Liver (tissue), 9 donors: ENCODE measurements around the gene ANKRD28. TPM values are rescaled to one million over a fixed set of nuclear protein-coding genes. Genes with fewer than 3 reads are reported as not detected.

Source experiments
- DNase-seq: peaks from one replicate; pipeline ENCODE4 v3.0.0-alpha.2; 2017; ENCODE audit warnings: low spot score
- H3K27ac ChIP-seq, 2 donors: one replicate each; pipeline ENCODE4 v1.7.0; 2013; ENCODE audit warnings: inconsistent platforms in 2 of 2, low read length in 2 of 2, control low read depth in 1 of 2, low read depth in 1 of 2, mild to moderate bottlenecking in 1 of 2
- H3K27me3 ChIP-seq, 4 donors: one replicate each; pipeline versions ENCODE4 v1.6.1 to v1.7.0; 2013; ENCODE audit warnings: low read length in 3 of 4, inconsistent platforms in 1 of 4, mild to moderate bottlenecking in 1 of 4, moderate library complexity in 1 of 4; ENCODE audit not compliant: control insufficient read depth in 4 of 4, insufficient read depth in 4 of 4
- H3K36me3 ChIP-seq, 4 donors: one replicate each; pipeline versions ENCODE4 v1.6.1 to v1.7.0; 2013; ENCODE audit warnings: low read length in 3 of 4, mild to moderate bottlenecking in 3 of 4, low read depth in 1 of 4, moderate library complexity in 1 of 4; ENCODE audit not compliant: control insufficient read depth in 4 of 4, insufficient read depth in 3 of 4
- H3K4me1 ChIP-seq, 4 donors: one replicate each; pipeline versions ENCODE4 v1.6.1 to v1.7.0; 2013; ENCODE audit warnings: low read length in 3 of 4, mild to moderate bottlenecking in 3 of 4, moderate library complexity in 1 of 4; ENCODE audit not compliant: control insufficient read depth in 4 of 4, insufficient read depth in 4 of 4
- H3K4me3 ChIP-seq, 3 donors: one replicate each; pipeline versions ENCODE4 v1.6.1 to v1.7.0; 2013; ENCODE audit warnings: low read length in 3 of 3, control low read depth in 1 of 3, low read depth in 1 of 3, mild to moderate bottlenecking in 1 of 3
- H3K9ac ChIP-seq, 2 donors: one replicate each; pipeline ENCODE4 v1.7.0; 2013; ENCODE audit warnings: low read length in 2 of 2, mild to moderate bottlenecking in 2 of 2, moderate library complexity in 2 of 2, control low read depth in 1 of 2, low read depth in 1 of 2
- H3K9me3 ChIP-seq, 4 donors: one replicate each; pipeline versions ENCODE4 v1.6.1 to v1.7.0; 2013; ENCODE audit warnings: low read length in 3 of 4; ENCODE audit not compliant: control insufficient read depth in 4 of 4
- ATF3 ChIP-seq: IDR thresholded peaks from 2 replicates; pipeline ENCODE4 v1.6.1; 2016; ENCODE audit warnings: antibody characterized with exemption
- CTCF ChIP-seq: fragments of 150-350 bp; IDR thresholded peaks from 2 replicates; pipeline ENCODE4 v1.5.1; 2017; ENCODE audit warnings: improper control_type of control experiment, low read depth, low read length; ENCODE audit not compliant: missing input control
- FOXA1 ChIP-seq: IDR thresholded peaks from 2 replicates; pipeline ENCODE4 v1.6.1; 2016; ENCODE audit warnings: antibody characterized with exemption
- HNF4G ChIP-seq: IDR thresholded peaks from 2 replicates; pipeline ENCODE4 v1.6.1; 2016; ENCODE audit warnings: antibody characterized with exemption
- MAX ChIP-seq: IDR thresholded peaks from 2 replicates; pipeline ENCODE4 v1.6.1; 2016; ENCODE audit warnings: antibody characterized with exemption
- RAD21 ChIP-seq, 2 donors: IDR thresholded peaks; 2 replicates each; pipeline ENCODE4 v1.6.1; 2016; ENCODE audit warnings: antibody characterized with exemption in 2 of 2, mild to moderate bottlenecking in 2 of 2
- REST ChIP-seq: IDR thresholded peaks from 2 replicates; pipeline ENCODE4 v1.6.1; 2016; ENCODE audit warnings: antibody characterized with exemption, mild to moderate bottlenecking
- SP1 ChIP-seq: IDR thresholded peaks from 2 replicates; pipeline ENCODE4 v1.6.1; 2018; ENCODE audit warnings: antibody characterized with exemption, mild to moderate bottlenecking
- YY1 ChIP-seq: IDR thresholded peaks from 2 replicates; pipeline ENCODE4 v1.6.1; 2016; ENCODE audit warnings: antibody characterized with exemption, mild to moderate bottlenecking
- ZBTB33 ChIP-seq: IDR thresholded peaks from 2 replicates; pipeline ENCODE4 v1.6.1; 2016; ENCODE audit warnings: antibody characterized with exemption
- WGBS: extraction: QIAGEN DNeasy Blood & Tissue Kit; methylation state at CpG from one replicate; pipeline ENCODE4 v1.1.7; 2013; 5-methylcytosine and 5-hydroxymethylcytosine counted together
- polyA plus RNA-seq, 2 donors: library from polyadenylated mRNA; stranded (reverse) in 1 of 2; unstranded in 1 of 2; fragments of 200-250 nt in 1 of 2; fragments of >200 nt in 1 of 2; fragmentation: Nextera tagmentation in 1 of 2; extraction: Ambion mirVana in 1 of 2; gene quantifications; one replicate each; pipeline versions ENCODE4 v1.2.1 to v1.2.3, GENCODE V29; 2013 to 2015
- total RNA-seq, 2 donors: library from RNA; depleted of rRNA; stranded (reverse); fragments of >200 nt; gene quantifications; one replicate each; pipeline ENCODE4 v1.2.3, GENCODE V29; 2014
- donor health status: healthy.
- donor health status: healthy.
- donor health status: healthy.
- donor health status: healthy.
- donor health status: healthy.

ANKRD28 gene
- total and polyA plus RNA-seq, 4 donors, result 9.2 to 39.1 (median 16.8) TPM

- no peak for DNase-seq
- Histone ChIP-seq H3K27me3 (no peaks in the 10 kb centered on the region), H3K36me3 (peaks cover 4 to 39% (median 14%) of the 10 kb centered on the region in 4 donors), H3K4me3 (no peak overlapping the region), H3K27ac (no peak overlapping the region), H3K4me1 (no peaks in the 10 kb centered on the region), H3K9me3 (no peaks in the 10 kb centered on the region), H3K9ac (no peak overlapping the region)
- TF ChIP-seq RAD21 (IDR thresholded peaks at IDR 0.05) (peak in 1 of 2 donors; percentile 35), YY1 (no peak), MAX (no peak)
- WGBS, result 57% methylated on average over 1 of the region's 1 CpG
Observed at GRCh38 chr3:15693355-15693754, 104.4 kb downstream of the ANKRD28 start.

- DNase-seq, result no peak
- H3K27me3 ChIP-seq, result no peaks in the 10 kb centered on the region
- no peak overlapping the region for H3K4me3 ChIP-seq
- TF ChIP-seq CTCF (no peak), YY1 (no peak), ATF3 (no peak), REST (no peak), MAX (no peak), SP1 (no peak), HNF4G (no peak)
- no peak overlapping the region for H3K9ac ChIP-seq
- WGBS, result 97% methylated on average over 5 of the region's 5 CpGs
- H3K36me3 ChIP-seq, result peaks cover 6 to 53% (median 14%) of the 10 kb centered on the region in 4 donors
- H3K4me1 ChIP-seq, result no peaks in the 10 kb centered on the region
- H3K27ac ChIP-seq, result no peak overlapping the region
- no peaks in the 10 kb centered on the region for H3K9me3 ChIP-seq
Observed at GRCh38 chr3:15690748-15691147, 107.0 kb downstream of the ANKRD28 start.

- DNase-seq, result no peak
- Histone ChIP-seq H3K27ac (no peak overlapping the region), H3K4me1 (no peaks in the 10 kb centered on the region), H3K4me3 (no peak overlapping the region), H3K9me3 (no peaks in the 10 kb centered on the region), H3K27me3 (no peaks in the 10 kb centered on the region), H3K9ac (no peak overlapping the region), H3K36me3 (peaks cover 6 to 51% (median 15%) of the 10 kb centered on the region in 4 donors)
- TF ChIP-seq FOXA1 (no peak), ATF3 (no peak), ZBTB33 (no peak), REST (no peak)
- WGBS, result 88% methylated on average over 4 of the region's 4 CpGs
Observed at GRCh38 chr3:15690230-15690629, 107.5 kb downstream of the ANKRD28 start.
